Fibroblast of lung (primary cell): ENCODE results near the gene TMEM248.

Source experiments
- EZH2 ChIP-seq: IDR thresholded peaks from 2 replicates; pipeline ENCODE4 v1.5.1; 2012; ENCODE audit warnings: low read length, control low read depth, mild to moderate bottlenecking; ENCODE audit errors: missing control alignments
- TF ChIP-seq, protein P1 (sequence below), 2 donors: IDR thresholded peaks in 1 of 2; conservative IDR thresholded peaks in 1 of 2; 1 replicate in 1 of 2; 2 replicates in 1 of 2; pipeline ENCODE4 v1.5.1; 2011 to 2012; ENCODE audit warnings: low read length in 2 of 2, control low read depth in 1 of 2, inconsistent platforms in 1 of 2, low read depth in 1 of 2, mild to moderate bottlenecking in 1 of 2

GRCh38 chr7:66925255-66925654 is 4.2 kb downstream of the TMEM248 start:
- TF ChIP-seq EZH2 = no peak
- TF ChIP-seq, protein P1, sequence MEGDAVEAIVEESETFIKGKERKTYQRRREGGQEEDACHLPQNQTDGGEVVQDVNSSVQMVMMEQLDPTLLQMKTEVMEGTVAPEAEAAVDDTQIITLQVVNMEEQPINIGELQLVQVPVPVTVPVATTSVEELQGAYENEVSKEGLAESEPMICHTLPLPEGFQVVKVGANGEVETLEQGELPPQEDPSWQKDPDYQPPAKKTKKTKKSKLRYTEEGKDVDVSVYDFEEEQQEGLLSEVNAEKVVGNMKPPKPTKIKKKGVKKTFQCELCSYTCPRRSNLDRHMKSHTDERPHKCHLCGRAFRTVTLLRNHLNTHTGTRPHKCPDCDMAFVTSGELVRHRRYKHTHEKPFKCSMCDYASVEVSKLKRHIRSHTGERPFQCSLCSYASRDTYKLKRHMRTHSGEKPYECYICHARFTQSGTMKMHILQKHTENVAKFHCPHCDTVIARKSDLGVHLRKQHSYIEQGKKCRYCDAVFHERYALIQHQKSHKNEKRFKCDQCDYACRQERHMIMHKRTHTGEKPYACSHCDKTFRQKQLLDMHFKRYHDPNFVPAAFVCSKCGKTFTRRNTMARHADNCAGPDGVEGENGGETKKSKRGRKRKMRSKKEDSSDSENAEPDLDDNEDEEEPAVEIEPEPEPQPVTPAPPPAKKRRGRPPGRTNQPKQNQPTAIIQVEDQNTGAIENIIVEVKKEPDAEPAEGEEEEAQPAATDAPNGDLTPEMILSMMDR (conservative IDR thresholded peaks at IDR 0.05 in 1 of 2, IDR thresholded peaks at IDR 0.05 in 1 of 2; ENCODE audit: low read depth in 1 of 2, low read length in 2 of 2) = no peak
